ENCODE measurements around the gene BTF3. TPM values are rescaled to one million over a fixed set of nuclear protein-coding genes. Genes with fewer than 3 reads are reported as not detected.

BTF3 gene
- total RNA-seq, 1 experiment from 2014 or later = 647 TPM

DNA sequence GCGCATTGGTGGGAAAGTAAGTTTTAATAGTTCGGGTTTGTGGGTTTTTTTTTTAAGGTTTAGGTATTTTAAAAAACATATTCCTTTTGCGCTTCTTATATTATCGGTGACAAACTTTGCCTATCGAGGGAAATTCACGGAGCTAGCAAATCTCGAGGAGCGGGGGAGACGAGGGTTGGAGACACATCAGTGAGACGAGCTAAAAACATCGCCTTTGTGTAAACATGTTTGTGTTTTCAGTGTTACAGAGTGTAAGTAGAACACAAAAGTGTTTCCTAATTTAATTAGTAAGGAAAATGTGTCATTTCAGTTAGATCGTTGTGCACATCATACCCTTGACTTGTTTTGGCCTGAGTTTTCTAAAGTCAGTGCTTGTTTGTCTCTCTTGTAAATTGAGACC, 945 bp downstream of the BTF3 start:
- in situ Hi-C loops (cut with HindIII; ENCODE audit: low pct_unique_long_range_greater_than_20kb, low sequenced_read_pairs) = no loop called here

DNA sequence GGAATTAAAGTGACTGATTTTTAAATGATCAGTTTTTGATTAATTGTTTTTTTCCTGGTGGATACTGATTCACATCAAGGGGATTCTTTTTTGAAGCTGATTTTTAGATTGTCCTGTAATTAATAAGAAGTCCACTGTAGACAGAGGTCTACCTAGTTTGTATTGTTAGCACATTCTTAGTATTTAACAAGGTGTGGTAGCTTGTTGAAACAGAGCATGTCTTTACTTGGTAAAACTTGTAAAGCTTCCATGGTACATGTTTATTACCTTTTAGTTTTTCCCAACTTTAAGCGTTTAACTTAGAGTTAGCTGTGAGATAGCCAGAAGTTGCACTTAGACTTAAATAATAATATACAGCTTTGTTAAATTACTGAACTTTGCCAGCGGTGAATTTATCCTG, 1.5 kb downstream of the BTF3 start:
- in situ Hi-C loops (cut with HindIII; ENCODE audit: low pct_unique_long_range_greater_than_20kb, low sequenced_read_pairs) (no loop called here), intact Hi-C loops (cut with micrococcal nuclease; ENCODE audit: unreplicated experiment) (no loop called here)
- POLR2A ChIA-PET = interaction anchor here (0.7 kb wide), 1 partner anchor 563 kb away, joined by 3 read pairs; no protein-coding TSS in a partner anchor
- Histone ChIP-seq H3K9me3 (ENCODE audit: control insufficient read depth, insufficient read depth, low read depth, low read length) (no peaks in the 10 kb centered on the region), H3K27ac (ENCODE audit: low read length) (peak overlapping the region; percentile 91), H3K4me1 (ENCODE audit: control insufficient read depth, insufficient read depth, low read length) (peaks cover 33% of the 10 kb centered on the region), H3K36me3 (ENCODE audit: control insufficient read depth, insufficient read depth, low read length) (peaks cover 55% of the 10 kb centered on the region), H3K27me3 (ENCODE audit: control insufficient read depth, insufficient read depth, low read length) (no peaks in the 10 kb centered on the region), H3K4me3 (ENCODE audit: low read depth in 2 of 2, low read length in 2 of 2) (peak overlapping the region; percentile 94; a peak in 3 of 4 replicates)
- CTCF ChIA-PET = interaction anchor here (0.6 kb wide), 1 partner anchor 400 kb away, joined by 3 read pairs; no protein-coding TSS in a partner anchor
- no TSS peak for BruUV-seq (replicated peaks)
- no peak for ATAC-seq
- no peak for DNase-seq (ENCODE audit: low read depth, low spot score)
- TF ChIP-seq TCF7L2 (IDR thresholded peaks at IDR 0.05; ENCODE audit: low read depth, low read length) (no peak), SIN3A (IDR thresholded peaks at IDR 0.05; ENCODE audit: borderline replicate concordance, insufficient read depth, low read depth, low read length) (no peak), POLR2AphosphoS5 (IDR thresholded peaks at IDR 0.05; ENCODE audit: low read depth, low read length) (no peak)
- TF ChIP-seq, protein P1, sequence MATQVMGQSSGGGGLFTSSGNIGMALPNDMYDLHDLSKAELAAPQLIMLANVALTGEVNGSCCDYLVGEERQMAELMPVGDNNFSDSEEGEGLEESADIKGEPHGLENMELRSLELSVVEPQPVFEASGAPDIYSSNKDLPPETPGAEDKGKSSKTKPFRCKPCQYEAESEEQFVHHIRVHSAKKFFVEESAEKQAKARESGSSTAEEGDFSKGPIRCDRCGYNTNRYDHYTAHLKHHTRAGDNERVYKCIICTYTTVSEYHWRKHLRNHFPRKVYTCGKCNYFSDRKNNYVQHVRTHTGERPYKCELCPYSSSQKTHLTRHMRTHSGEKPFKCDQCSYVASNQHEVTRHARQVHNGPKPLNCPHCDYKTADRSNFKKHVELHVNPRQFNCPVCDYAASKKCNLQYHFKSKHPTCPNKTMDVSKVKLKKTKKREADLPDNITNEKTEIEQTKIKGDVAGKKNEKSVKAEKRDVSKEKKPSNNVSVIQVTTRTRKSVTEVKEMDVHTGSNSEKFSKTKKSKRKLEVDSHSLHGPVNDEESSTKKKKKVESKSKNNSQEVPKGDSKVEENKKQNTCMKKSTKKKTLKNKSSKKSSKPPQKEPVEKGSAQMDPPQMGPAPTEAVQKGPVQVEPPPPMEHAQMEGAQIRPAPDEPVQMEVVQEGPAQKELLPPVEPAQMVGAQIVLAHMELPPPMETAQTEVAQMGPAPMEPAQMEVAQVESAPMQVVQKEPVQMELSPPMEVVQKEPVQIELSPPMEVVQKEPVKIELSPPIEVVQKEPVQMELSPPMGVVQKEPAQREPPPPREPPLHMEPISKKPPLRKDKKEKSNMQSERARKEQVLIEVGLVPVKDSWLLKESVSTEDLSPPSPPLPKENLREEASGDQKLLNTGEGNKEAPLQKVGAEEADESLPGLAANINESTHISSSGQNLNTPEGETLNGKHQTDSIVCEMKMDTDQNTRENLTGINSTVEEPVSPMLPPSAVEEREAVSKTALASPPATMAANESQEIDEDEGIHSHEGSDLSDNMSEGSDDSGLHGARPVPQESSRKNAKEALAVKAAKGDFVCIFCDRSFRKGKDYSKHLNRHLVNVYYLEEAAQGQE (IDR thresholded peaks at IDR 0.05; ENCODE audit: insufficient read depth in 1 of 2, low read depth in 2 of 2, low read length in 1 of 2) = no peak
- TF ChIP-seq, protein P2, sequence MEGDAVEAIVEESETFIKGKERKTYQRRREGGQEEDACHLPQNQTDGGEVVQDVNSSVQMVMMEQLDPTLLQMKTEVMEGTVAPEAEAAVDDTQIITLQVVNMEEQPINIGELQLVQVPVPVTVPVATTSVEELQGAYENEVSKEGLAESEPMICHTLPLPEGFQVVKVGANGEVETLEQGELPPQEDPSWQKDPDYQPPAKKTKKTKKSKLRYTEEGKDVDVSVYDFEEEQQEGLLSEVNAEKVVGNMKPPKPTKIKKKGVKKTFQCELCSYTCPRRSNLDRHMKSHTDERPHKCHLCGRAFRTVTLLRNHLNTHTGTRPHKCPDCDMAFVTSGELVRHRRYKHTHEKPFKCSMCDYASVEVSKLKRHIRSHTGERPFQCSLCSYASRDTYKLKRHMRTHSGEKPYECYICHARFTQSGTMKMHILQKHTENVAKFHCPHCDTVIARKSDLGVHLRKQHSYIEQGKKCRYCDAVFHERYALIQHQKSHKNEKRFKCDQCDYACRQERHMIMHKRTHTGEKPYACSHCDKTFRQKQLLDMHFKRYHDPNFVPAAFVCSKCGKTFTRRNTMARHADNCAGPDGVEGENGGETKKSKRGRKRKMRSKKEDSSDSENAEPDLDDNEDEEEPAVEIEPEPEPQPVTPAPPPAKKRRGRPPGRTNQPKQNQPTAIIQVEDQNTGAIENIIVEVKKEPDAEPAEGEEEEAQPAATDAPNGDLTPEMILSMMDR (IDR thresholded peaks at IDR 0.05) = no peak

More for the DNA sequence above, 945 bp downstream of the BTF3 start:
- ChIA-PET POLR2A (interaction anchor here (0.5 to 0.6 kb wide), 2 partner anchors 113 to 655 kb away, joined by 3 to 5 read pairs; no protein-coding TSS in a partner anchor), CTCF (interaction anchor here (0.6 kb wide), 1 partner anchor 399 kb away, joined by 3 read pairs; no protein-coding TSS in a partner anchor)
- DNase-seq (ENCODE audit: low read depth, low spot score) = no peak
- peak overlapping the region; percentile 94 for H3K4me3 ChIP-seq (ENCODE audit: low read depth in 2 of 2, low read length in 2 of 2)
- peak overlapping the region; percentile 91 for H3K27ac ChIP-seq (ENCODE audit: low read length)
- H3K9me3 ChIP-seq (ENCODE audit: control insufficient read depth, insufficient read depth, low read depth, low read length) = no peaks in the 10 kb centered on the region
- peaks cover 49% of the 10 kb centered on the region for H3K36me3 ChIP-seq (ENCODE audit: control insufficient read depth, insufficient read depth, low read length)
- BruUV-seq (replicated peaks) = TSS peak; percentile 67
- peaks cover 33% of the 10 kb centered on the region for H3K4me1 ChIP-seq (ENCODE audit: control insufficient read depth, insufficient read depth, low read length)
- no peaks in the 10 kb centered on the region for H3K27me3 ChIP-seq (ENCODE audit: control insufficient read depth, insufficient read depth, low read length)
- intact Hi-C loops (cut with micrococcal nuclease; ENCODE audit: unreplicated experiment) = no loop called here
- TF ChIP-seq TCF7L2 (IDR thresholded peaks at IDR 0.05; ENCODE audit: low read depth, low read length) (no peak), SIN3A (IDR thresholded peaks at IDR 0.05; ENCODE audit: borderline replicate concordance, insufficient read depth, low read depth, low read length) (no peak), POLR2AphosphoS5 (IDR thresholded peaks at IDR 0.05; ENCODE audit: low read depth, low read length) (no peak)
- TF ChIP-seq, protein P1 (IDR thresholded peaks at IDR 0.05; ENCODE audit: insufficient read depth in 1 of 2, low read depth in 2 of 2, low read length in 1 of 2) = no peak
- TF ChIP-seq, protein P2 (IDR thresholded peaks at IDR 0.05) = no peak
- ATAC-seq = no peak

All from Panc1 (cell line).